DMS79 (cell line): ENCODE data around the gene BBS9.
A peak's percentile ranks its signal among the peaks of the same experiment; 100 is the strongest.
"Not testable (repeated sequence)": the region's sequence is repeated elsewhere in the genome, so short reads cannot be mapped to it uniquely, and the experiment has no call there.

ENCODE experiments used
- DNase-seq: peaks from one replicate; lab custom pipeline; 2025; lab: John Stamatoyannopoulos, UW

The BBS9 gene

GRCh38 chr7:33276729-33277128 lies 147.4 kb downstream of the BBS9 start:
- DNase-seq = no peak

DNA sequence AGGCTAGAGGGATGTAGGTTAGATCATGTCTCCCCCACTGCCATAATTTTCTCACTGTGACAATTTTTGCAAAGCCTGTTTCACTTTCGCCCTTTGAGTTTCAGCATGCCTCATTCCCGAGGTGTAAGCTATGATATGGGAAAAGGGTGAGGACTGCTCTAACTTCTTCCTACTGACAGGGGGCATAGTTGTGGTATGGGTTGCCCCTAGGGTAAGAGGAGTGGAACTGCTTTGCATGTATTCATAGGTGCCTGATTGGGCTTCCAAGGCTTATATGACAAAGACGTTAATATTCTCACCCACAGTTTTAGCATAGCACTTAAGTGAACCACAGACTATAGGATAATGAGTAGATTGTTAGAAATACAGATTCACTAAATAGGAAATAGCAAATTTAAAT lies 148.7 kb downstream of the BBS9 start:
- no peak for DNase-seq

GRCh38 chr7:33286501-33286900 lies 157.1 kb downstream of the BBS9 start:
- no peak for DNase-seq

- no peak for DNase-seq
Measured at GRCh38 chr7:33287738-33288137, 158.4 kb downstream of the BBS9 start.

DNA sequence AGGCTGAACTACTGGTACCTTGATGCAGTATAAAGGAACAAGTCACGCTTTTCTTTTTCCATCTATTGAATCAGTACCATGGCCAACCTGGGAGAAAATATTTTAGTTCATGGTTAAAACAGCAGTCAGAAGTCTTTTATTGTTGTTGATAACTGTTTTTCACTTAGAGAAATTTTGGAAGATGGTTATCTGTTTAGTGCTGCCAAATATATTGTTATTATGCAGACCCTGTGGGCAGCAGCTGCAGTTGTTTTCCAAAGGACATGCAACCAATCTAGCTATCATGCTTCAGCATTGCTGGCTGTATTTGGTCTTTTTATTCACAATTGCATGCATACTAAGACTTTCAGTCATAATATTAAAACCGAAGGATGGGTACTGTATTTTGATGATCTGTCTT lies 169.5 kb downstream of the BBS9 start:
- no peak for DNase-seq

DNA sequence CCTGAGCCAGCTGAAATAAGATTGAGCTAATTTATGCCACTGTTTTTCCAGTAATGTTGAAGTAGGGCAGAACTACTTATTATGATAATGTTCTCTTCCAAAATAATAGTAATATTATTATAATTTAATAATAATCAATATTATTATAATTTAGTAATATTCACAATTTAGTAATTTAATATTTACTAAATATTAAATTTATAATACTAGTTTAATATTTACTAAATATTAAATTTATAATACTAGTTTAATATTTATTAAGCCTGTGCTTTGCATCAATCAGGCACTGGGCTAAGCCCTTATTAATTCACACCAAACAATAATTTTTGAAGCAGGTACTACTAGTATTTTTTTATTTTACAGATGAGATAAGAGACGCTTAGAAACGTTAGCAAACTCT lies 170.1 kb downstream of the BBS9 start:
- DNase-seq = no peak

GRCh38 chr7:33300131-33300530 lies 170.8 kb downstream of the BBS9 start:
- DNase-seq = no peak

DNA sequence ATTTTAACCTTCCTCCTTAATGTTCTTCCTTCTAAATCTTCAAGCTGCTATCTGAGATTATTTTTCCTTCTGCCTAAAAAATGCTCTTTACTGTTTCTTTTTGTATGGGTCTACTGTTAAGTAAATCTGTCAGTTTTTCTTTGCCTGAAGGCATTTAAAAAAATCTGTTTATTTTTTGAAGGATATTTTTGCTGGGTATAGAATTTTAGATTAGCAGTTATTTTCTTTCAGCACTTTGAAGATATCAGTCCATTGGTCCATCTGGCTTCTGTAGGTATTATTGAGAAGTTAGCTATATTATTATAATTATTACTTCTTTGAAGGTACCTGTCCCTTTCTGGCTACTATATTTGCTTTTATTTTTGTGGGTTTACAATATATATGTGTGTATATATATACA lies 171.4 kb downstream of the BBS9 start:
- DNase-seq = no peak

DNA sequence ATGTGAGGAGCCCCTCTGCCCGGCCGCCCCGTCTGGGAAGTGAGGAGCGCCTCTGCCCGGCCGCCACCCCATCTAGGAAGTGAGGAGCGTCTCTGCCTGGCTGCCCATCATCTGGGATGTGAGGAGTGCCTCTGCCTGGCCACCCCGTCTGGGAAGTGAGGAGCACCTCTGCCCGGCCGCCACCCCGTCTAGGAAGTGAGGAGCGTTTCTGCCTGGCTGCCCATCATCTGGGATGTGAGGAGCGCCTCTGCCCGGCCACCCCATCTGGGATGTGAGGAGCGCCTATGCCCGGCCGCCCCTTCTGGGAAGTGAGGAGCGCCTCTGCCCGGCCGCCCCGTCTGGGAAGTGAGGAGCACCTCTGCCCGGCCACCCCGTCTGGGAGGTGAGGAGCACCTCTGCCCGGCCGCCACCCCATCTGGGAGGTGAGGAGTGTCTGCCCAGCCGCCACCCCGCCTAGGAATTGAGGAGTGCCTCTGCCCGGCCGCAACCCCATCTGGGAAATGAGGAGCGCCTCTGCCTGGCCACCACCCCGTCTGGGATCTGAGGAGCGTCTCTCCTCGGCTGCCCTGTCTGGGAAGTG lies 174.7 kb downstream of the BBS9 start:
- DNase-seq = not testable (repeated sequence)

- no peak for DNase-seq
Measured at GRCh38 chr7:33307205-33307604, 177.8 kb downstream of the BBS9 start.

GRCh38 chr7:33310546-33310945 lies 181.2 kb downstream of the BBS9 start:
- DNase-seq = no peak

GRCh38 chr7:33325754-33326484 lies 196.6 kb downstream of the BBS9 start:
- no peak for DNase-seq

DNA sequence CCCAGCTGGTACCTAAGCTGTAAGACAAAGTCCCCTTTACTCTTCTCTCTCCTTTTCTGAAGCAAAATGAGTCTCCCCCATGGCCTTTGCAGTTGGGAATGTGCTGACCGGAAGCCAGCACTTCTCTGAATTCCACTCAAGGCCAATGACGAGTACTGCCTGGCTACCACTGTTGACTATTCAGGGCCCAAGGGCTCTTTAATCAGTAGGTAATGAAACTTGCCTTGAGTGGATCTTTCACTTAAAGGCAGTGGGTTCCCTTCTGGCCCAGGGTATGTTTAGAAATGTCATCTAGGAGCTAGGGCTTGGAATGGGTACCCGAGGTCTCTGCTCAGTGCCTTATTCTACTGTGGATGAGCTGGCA lies 197.1 kb downstream of the BBS9 start:
- DNase-seq = no peak

DNA sequence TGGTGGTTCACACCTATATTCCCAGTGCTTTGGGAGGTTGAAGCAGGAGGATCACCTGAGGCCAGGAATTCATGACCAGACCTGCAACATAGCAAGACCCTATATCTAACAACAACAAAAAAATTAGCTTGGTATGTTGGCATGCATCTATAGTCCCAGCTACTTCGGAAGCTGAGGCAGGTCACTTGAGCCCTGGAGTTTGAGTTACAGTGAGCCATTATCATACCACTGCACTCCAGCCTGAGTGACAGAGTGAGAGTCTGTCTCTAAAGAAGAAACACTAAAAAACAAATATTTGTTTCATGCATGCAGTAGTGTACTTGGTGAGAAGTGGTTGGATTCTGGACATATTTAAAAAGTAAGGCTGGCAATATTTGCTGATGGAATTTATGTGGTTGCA lies 198.1 kb downstream of the BBS9 start:
- no peak for DNase-seq

GRCh38 chr7:33334349-33334748 lies 205.0 kb downstream of the BBS9 start:
- DNase-seq = no peak

- DNase-seq = no peak
Measured at GRCh38 chr7:33336820-33337219, 207.5 kb downstream of the BBS9 start.

DNA sequence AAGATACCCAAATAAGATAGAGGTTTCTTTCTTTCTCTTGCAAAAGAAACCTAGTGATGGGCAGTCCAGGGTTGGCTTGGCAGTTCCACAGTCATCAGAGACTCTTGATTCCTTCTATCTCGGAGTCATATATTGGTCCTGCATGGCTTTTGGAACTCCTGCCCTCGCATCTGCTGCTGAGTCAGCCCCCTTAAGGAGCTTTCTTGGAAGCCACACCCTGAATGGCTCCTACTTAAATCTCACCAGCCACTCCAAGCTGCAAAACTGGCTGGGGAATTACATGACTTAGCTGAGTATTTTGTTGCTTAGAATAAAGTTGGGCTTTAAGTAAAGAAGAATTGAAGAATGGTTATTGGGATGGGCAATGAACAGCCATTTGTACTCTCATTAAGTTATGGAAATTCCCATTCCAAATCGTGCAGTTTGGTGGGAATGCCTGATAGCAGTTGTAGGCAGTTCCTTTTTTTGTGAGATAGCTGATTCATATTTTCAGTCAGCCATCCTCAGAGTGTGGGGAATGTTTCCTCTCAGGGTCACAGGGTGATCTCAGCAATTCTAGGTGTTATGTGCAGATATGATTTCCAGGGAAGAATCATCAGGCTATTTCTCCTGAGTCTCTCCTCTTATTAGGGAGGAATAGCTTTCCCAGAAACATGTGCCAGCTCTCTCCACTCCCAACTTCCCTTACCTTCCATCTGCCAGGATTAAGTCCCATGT lies 209.9 kb downstream of the BBS9 start:
- DNase-seq = no peak

GRCh38 chr7:33346055-33346454 lies 216.7 kb downstream of the BBS9 start:
- DNase-seq = peak; percentile 38

- DNase-seq = no peak
Measured at GRCh38 chr7:33350577-33350976, 221.2 kb downstream of the BBS9 start.

- no peak for DNase-seq
Measured at GRCh38 chr7:33351709-33352108, 222.3 kb downstream of the BBS9 start.

GRCh38 chr7:33354201-33354600 lies 224.8 kb downstream of the BBS9 start:
- DNase-seq = no peak

- no peak for DNase-seq
Measured at GRCh38 chr7:33355386-33355785, 226.0 kb downstream of the BBS9 start.

DNA sequence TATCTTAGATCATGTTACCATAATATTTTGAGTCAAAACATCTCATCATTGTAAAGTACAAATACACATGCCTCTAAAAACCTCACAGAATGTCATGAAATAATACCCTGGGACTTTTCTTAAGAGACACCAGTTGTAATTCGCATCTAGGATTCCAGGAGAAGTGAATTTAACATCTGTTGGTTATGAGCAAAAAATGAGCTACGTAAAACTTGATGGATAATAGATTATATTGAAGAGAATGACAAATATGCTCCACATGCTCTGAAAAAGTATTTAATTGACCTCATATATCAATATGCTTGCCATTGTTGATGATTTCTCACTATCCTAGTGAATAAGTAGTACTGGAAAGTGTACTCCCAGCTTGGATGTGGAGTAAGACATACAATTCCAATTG lies 227.0 kb downstream of the BBS9 start:
- no peak for DNase-seq

GRCh38 chr7:33357846-33358245 lies 228.5 kb downstream of the BBS9 start:
- no peak for DNase-seq
